ENCODE results near the gene CNTNAP2.

GRCh38 chr7:147509541-147510200 lies 1393.1 kb downstream of the CNTNAP2 start:
- TF ChIP-seq CTCF (IDR thresholded peaks at IDR 0.05) (no peak), POLR2A (IDR thresholded peaks at IDR 0.05) (no peak)
